ENCODE measurements around the gene PSG3.
"Not testable (repeated sequence)": the region's sequence is repeated elsewhere in the genome, so short reads cannot be mapped to it uniquely, and the experiment has no call there.

The PSG3 gene

GRCh38 chr19:42693760-42694350 lies 46.4 kb downstream of the PSG3 start:
- peak; percentile 57 for TF ChIP-seq CTCF (IDR thresholded peaks at IDR 0.05; ENCODE audit: low read depth, low read length, missing control alignments)
- no peak for DNase-seq (ENCODE audit: low read depth)
- H3K4me3 ChIP-seq (ENCODE audit: low read depth, low read length), result no peak overlapping the region

GRCh38 chr19:42683917-42684513 lies 56.3 kb downstream of the PSG3 start:
- TF ChIP-seq CTCF (IDR thresholded peaks at IDR 0.05; ENCODE audit: low read depth, low read length, missing control alignments), result peak; percentile 69
- DNase-seq (ENCODE audit: low read depth), result no peak
- no peak overlapping the region for H3K4me3 ChIP-seq (ENCODE audit: low read depth, low read length)

GRCh38 chr19:42676326-42676725 lies 64.0 kb downstream of the PSG3 start:
- not testable (repeated sequence) for DNase-seq (ENCODE audit: low read depth); H3K4me3 ChIP-seq (ENCODE audit: low read depth, low read length)

GRCh38 chr19:42674549-42674948 lies 65.7 kb downstream of the PSG3 start:
- H3K4me3 ChIP-seq (ENCODE audit: low read depth, low read length); DNase-seq (ENCODE audit: low read depth): not testable (repeated sequence)
